ENCODE results near the gene GAGE10.
"Not testable (repeated sequence)": the region's sequence is repeated elsewhere in the genome, so short reads cannot be mapped to it uniquely, and the experiment has no call there.

The GAGE10 gene

GRCh38 chrX:49276671-49277534, 26.5 kb upstream of the GAGE10 start:
- no peak for DNase-seq (ENCODE audit: low spot score)

- DNase-seq (ENCODE audit: low spot score), result no peak
These were observed 26.0 kb upstream of the GAGE10 start for GRCh38 chrX:49277535-49277830.

- no peak for DNase-seq (ENCODE audit: low spot score)
These were observed 25.4 kb upstream of the GAGE10 start for GRCh38 chrX:49278081-49278480.

GRCh38 chrX:49282647-49283011, 20.8 kb upstream of the GAGE10 start:
- no peak for DNase-seq (ENCODE audit: low spot score)

- DNase-seq (ENCODE audit: low spot score), result no peak
These were observed 19.2 kb upstream of the GAGE10 start for GRCh38 chrX:49284212-49284611.

GRCh38 chrX:49286136-49286535, 17.3 kb upstream of the GAGE10 start:
- no peak for DNase-seq (ENCODE audit: low spot score)

GRCh38 chrX:49286581-49286980, 16.9 kb upstream of the GAGE10 start:
- DNase-seq (ENCODE audit: low spot score), result no peak

GRCh38 chrX:49287665-49288064, 15.8 kb upstream of the GAGE10 start:
- no peak for DNase-seq (ENCODE audit: low spot score)

GRCh38 chrX:49290215-49290614, 13.2 kb upstream of the GAGE10 start:
- no peak for DNase-seq (ENCODE audit: low spot score)

- DNase-seq (ENCODE audit: low spot score), result peak; percentile 24
These were observed 11.7 kb upstream of the GAGE10 start for GRCh38 chrX:49291615-49292337.

GRCh38 chrX:49292400-49293362, 10.8 kb upstream of the GAGE10 start:
- DNase-seq (ENCODE audit: low spot score), result no peak

GRCh38 chrX:49299293-49299692, 4.2 kb upstream of the GAGE10 start:
- DNase-seq (ENCODE audit: low spot score), result not testable (repeated sequence)

- DNase-seq (ENCODE audit: low spot score), result no peak
These were observed 2.7 kb upstream of the GAGE10 start for GRCh38 chrX:49300703-49301102.

- DNase-seq (ENCODE audit: low spot score), result not testable (repeated sequence)
These were observed 4.3 kb downstream of the GAGE10 start for GRCh38 chrX:49307775-49308174.

- no peak for DNase-seq (ENCODE audit: low spot score)
These were observed 5.3 kb downstream of the GAGE10 start for GRCh38 chrX:49308604-49309269.

- DNase-seq (ENCODE audit: low spot score), result no peak
These were observed 6.0 kb downstream of the GAGE10 start for GRCh38 chrX:49309401-49309981.

GRCh38 chrX:49310371-49310770, 6.9 kb downstream of the GAGE10 start:
- no peak for DNase-seq (ENCODE audit: low spot score)

- DNase-seq (ENCODE audit: low spot score), result no peak
These were observed 8.7 kb downstream of the GAGE10 start for GRCh38 chrX:49312176-49312575.

- no peak for DNase-seq (ENCODE audit: low spot score)
These were observed 12.6 kb downstream of the GAGE10 start for GRCh38 chrX:49316085-49316484.

GRCh38 chrX:49321737-49322136, 18.3 kb downstream of the GAGE10 start, which contains the start of gene GAGE12J:
Gene GAGE12J (plus strand): TSS chrX:49322037. CDS start chrX:49323194, 1,157 bp downstream.
- not testable (repeated sequence) for DNase-seq (ENCODE audit: low spot score)

GRCh38 chrX:49322266-49322665, 18.8 kb downstream of the GAGE10 start:
- DNase-seq (ENCODE audit: low spot score), result not testable (repeated sequence)

Data from kidney capillary endothelial cell (primary cell).